Measurements from ENCODE around the gene RASAL2.
A peak's percentile ranks its signal among the peaks of the same experiment; 100 is the strongest.

The RASAL2 gene

GRCh38 chr1:178503849-178504248, 409.9 kb downstream of the RASAL2 start:
- Histone ChIP-seq H3K36me3 (ENCODE audit: low read depth) (no peaks in the 10 kb centered on the region), H3K9me3 (ENCODE audit: severe bottlenecking) (no peaks in the 10 kb centered on the region), H3K4me3 (ENCODE audit: severe bottlenecking) (no peak overlapping the region), H3K4me1 (ENCODE audit: insufficient read depth, poor library complexity, severe bottlenecking) (no peaks in the 10 kb centered on the region), H3K27me3 (ENCODE audit: insufficient read depth, poor library complexity, severe bottlenecking) (no peaks in the 10 kb centered on the region), H3K27ac (ENCODE audit: poor library complexity, severe bottlenecking) (no peak overlapping the region)
- DNase-seq (ENCODE audit: low spot score): no peak
- TF ChIP-seq, protein P1, sequence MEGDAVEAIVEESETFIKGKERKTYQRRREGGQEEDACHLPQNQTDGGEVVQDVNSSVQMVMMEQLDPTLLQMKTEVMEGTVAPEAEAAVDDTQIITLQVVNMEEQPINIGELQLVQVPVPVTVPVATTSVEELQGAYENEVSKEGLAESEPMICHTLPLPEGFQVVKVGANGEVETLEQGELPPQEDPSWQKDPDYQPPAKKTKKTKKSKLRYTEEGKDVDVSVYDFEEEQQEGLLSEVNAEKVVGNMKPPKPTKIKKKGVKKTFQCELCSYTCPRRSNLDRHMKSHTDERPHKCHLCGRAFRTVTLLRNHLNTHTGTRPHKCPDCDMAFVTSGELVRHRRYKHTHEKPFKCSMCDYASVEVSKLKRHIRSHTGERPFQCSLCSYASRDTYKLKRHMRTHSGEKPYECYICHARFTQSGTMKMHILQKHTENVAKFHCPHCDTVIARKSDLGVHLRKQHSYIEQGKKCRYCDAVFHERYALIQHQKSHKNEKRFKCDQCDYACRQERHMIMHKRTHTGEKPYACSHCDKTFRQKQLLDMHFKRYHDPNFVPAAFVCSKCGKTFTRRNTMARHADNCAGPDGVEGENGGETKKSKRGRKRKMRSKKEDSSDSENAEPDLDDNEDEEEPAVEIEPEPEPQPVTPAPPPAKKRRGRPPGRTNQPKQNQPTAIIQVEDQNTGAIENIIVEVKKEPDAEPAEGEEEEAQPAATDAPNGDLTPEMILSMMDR (IDR thresholded peaks at IDR 0.05; ENCODE audit: poor library complexity, severe bottlenecking): no peak
- no peak for ATAC-seq (ENCODE audit: low read depth)

GRCh38 chr1:178504286-178504685, 410.4 kb downstream of the RASAL2 start:
- H3K27ac ChIP-seq (ENCODE audit: poor library complexity, severe bottlenecking): no peak overlapping the region
- H3K9me3 ChIP-seq (ENCODE audit: severe bottlenecking): no peaks in the 10 kb centered on the region
- no peak for DNase-seq (ENCODE audit: low spot score)
- H3K4me3 ChIP-seq (ENCODE audit: severe bottlenecking): no peak overlapping the region
- TF ChIP-seq, protein P1 (IDR thresholded peaks at IDR 0.05; ENCODE audit: poor library complexity, severe bottlenecking): no peak
- H3K27me3 ChIP-seq (ENCODE audit: insufficient read depth, poor library complexity, severe bottlenecking): no peaks in the 10 kb centered on the region
- no peaks in the 10 kb centered on the region for H3K4me1 ChIP-seq (ENCODE audit: insufficient read depth, poor library complexity, severe bottlenecking)
- H3K36me3 ChIP-seq (ENCODE audit: low read depth): no peaks in the 10 kb centered on the region
- ATAC-seq (ENCODE audit: low read depth): no peak

- TF ChIP-seq, protein P1 (IDR thresholded peaks at IDR 0.05; ENCODE audit: poor library complexity, severe bottlenecking): no peak
- H3K36me3 ChIP-seq (ENCODE audit: low read depth): no peaks in the 10 kb centered on the region
- H3K4me1 ChIP-seq (ENCODE audit: insufficient read depth, poor library complexity, severe bottlenecking): no peaks in the 10 kb centered on the region
- H3K27me3 ChIP-seq (ENCODE audit: insufficient read depth, poor library complexity, severe bottlenecking): no peaks in the 10 kb centered on the region
- ATAC-seq (ENCODE audit: low read depth) (no peak), DNase-seq (ENCODE audit: low spot score) (peak; percentile 29)
- H3K4me3 ChIP-seq (ENCODE audit: severe bottlenecking): no peak overlapping the region
- no peak overlapping the region for H3K27ac ChIP-seq (ENCODE audit: poor library complexity, severe bottlenecking)
- H3K9me3 ChIP-seq (ENCODE audit: severe bottlenecking): no peaks in the 10 kb centered on the region
Observed at GRCh38 chr1:178506177-178506576, 412.3 kb downstream of the RASAL2 start.

DNA sequence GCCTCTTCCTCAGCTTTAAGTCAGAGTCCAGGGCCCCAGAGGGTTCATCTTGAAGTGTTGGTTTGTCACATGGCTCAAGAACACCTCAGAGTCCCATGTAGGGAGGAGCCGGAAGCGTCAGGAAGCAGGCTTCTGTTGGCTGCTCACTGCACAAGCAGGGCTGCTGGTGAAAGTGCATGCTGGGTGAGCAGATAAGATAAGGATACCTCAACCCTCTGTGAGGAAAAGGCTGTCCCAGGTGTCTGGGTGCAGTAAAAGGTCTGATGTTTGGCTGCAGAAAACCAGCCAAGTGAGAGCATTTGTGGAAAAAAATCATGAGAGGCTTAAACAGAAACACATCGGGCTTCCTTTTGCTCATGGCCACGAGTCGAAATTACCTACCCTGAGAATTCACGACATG, 412.8 kb downstream of the RASAL2 start:
- Histone ChIP-seq H3K36me3 (ENCODE audit: low read depth) (no peaks in the 10 kb centered on the region), H3K4me3 (ENCODE audit: severe bottlenecking) (no peak overlapping the region), H3K4me1 (ENCODE audit: insufficient read depth, poor library complexity, severe bottlenecking) (no peaks in the 10 kb centered on the region), H3K9me3 (ENCODE audit: severe bottlenecking) (no peaks in the 10 kb centered on the region), H3K27me3 (ENCODE audit: insufficient read depth, poor library complexity, severe bottlenecking) (no peaks in the 10 kb centered on the region), H3K27ac (ENCODE audit: poor library complexity, severe bottlenecking) (no peak overlapping the region)
- no peak for DNase-seq (ENCODE audit: low spot score)
- TF ChIP-seq, protein P1 (IDR thresholded peaks at IDR 0.05; ENCODE audit: poor library complexity, severe bottlenecking): no peak
- no peak for ATAC-seq (ENCODE audit: low read depth)

- H3K27me3 ChIP-seq (ENCODE audit: insufficient read depth, poor library complexity, severe bottlenecking): no peaks in the 10 kb centered on the region
- TF ChIP-seq, protein P1 (IDR thresholded peaks at IDR 0.05; ENCODE audit: poor library complexity, severe bottlenecking): no peak
- no peak; the same call in 2 of the 3 replicates for ATAC-seq (ENCODE audit: low read depth)
Observed at GRCh38 chr1:178509414-178510007, 415.6 kb downstream of the RASAL2 start.

More at GRCh38 chr1:178509414-178510007, 415.6 kb downstream of the RASAL2 start:
- peak; percentile 7 for DNase-seq (ENCODE audit: low spot score)
- no peak overlapping the region for H3K27ac ChIP-seq (ENCODE audit: poor library complexity, severe bottlenecking)
- H3K36me3 ChIP-seq (ENCODE audit: low read depth): no peaks in the 10 kb centered on the region
- H3K4me3 ChIP-seq (ENCODE audit: severe bottlenecking): no peak overlapping the region
- no peaks in the 10 kb centered on the region for H3K9me3 ChIP-seq (ENCODE audit: severe bottlenecking)
- H3K4me1 ChIP-seq (ENCODE audit: insufficient read depth, poor library complexity, severe bottlenecking): no peaks in the 10 kb centered on the region
